H9 (cell line): Measurements from ENCODE around the gene PRKCA. TPM values are rescaled to one million over a fixed set of nuclear protein-coding genes. Genes with fewer than 3 reads are reported as not detected.

Experiments
- DNase-seq: peaks from one replicate; pipeline ENCODE4 v3.0.0-alpha.2; 2017
- H2AFZ ChIP-seq: one replicate; pipeline ENCODE4 v1.6.1; 2013; ENCODE audit warnings: mild to moderate bottlenecking, low read length, control low read depth, moderate library complexity
- H2AK5ac ChIP-seq: 2 replicates; pipeline ENCODE4 v1.6.1; 2013; ENCODE audit warnings: low read length, control low read depth, mixed read lengths; ENCODE audit not compliant: insufficient read length
- H2BK120ac ChIP-seq: one replicate; pipeline ENCODE4 v1.6.1; 2013; ENCODE audit warnings: low read depth, mild to moderate bottlenecking, low read length, control low read depth, inconsistent platforms; ENCODE audit not compliant: poor library complexity, severe bottlenecking
- H2BK12ac ChIP-seq: 2 replicates; pipeline ENCODE4 v1.6.1; 2013; ENCODE audit warnings: low read length, control low read depth, mixed read lengths, low read depth; ENCODE audit not compliant: insufficient read length
- H2BK15ac ChIP-seq: 2 replicates; pipeline ENCODE4 v1.6.1; 2013; ENCODE audit warnings: low read depth, low read length, control low read depth
- H2BK20ac ChIP-seq: one replicate; pipeline ENCODE4 v1.6.1; 2013; ENCODE audit warnings: low read depth, mild to moderate bottlenecking, low read length, control low read depth, inconsistent platforms; ENCODE audit not compliant: poor library complexity, severe bottlenecking
- H2BK5ac ChIP-seq: 2 replicates; pipeline ENCODE4 v1.6.1; 2013; ENCODE audit warnings: low read length, control low read depth, mixed read lengths; ENCODE audit not compliant: insufficient read length
- H3K14ac ChIP-seq: 2 replicates; pipeline ENCODE4 v1.6.1; 2013; ENCODE audit warnings: low read length, control low read depth; ENCODE audit not compliant: insufficient read depth
- H3K18ac ChIP-seq: 2 replicates; pipeline ENCODE4 v1.6.1; 2013; ENCODE audit warnings: low read depth, mild to moderate bottlenecking, mixed read lengths, low read length, control low read depth; ENCODE audit not compliant: insufficient read length
- H3K23ac ChIP-seq: 2 replicates; pipeline ENCODE4 v1.6.1; 2013; ENCODE audit warnings: low read length, control low read depth, mixed read lengths, low read depth; ENCODE audit not compliant: insufficient read length
- H3K23me2 ChIP-seq: 2 replicates; pipeline ENCODE4 v1.6.1; 2013; ENCODE audit warnings: low read depth, mild to moderate bottlenecking, mixed read lengths, low read length, control low read depth; ENCODE audit not compliant: insufficient read length, poor library complexity, severe bottlenecking
- H3K27ac ChIP-seq: 2 replicates; pipeline ENCODE4 v1.5.1; 2013; ENCODE audit warnings: low read length, control low read depth, mixed read lengths, low read depth; ENCODE audit not compliant: insufficient read length
- H3K27me3 ChIP-seq: 2 replicates; pipeline ENCODE4 v1.6.1; 2013; ENCODE audit warnings: low read length, control low read depth, inconsistent platforms; ENCODE audit not compliant: insufficient read depth
- H3K4ac ChIP-seq: 2 replicates; pipeline ENCODE4 v1.6.1; 2013; ENCODE audit warnings: low read depth, mild to moderate bottlenecking, control low read depth, inconsistent platforms, low read length, moderate library complexity
- H3K4me1 ChIP-seq: 2 replicates; pipeline ENCODE4 v1.6.1; 2013; ENCODE audit warnings: low read length, control low read depth, inconsistent platforms; ENCODE audit not compliant: insufficient read depth
- H3K4me2 ChIP-seq: 2 replicates; pipeline ENCODE4 v1.6.1; 2013; ENCODE audit warnings: low read length, control low read depth, mixed read lengths; ENCODE audit not compliant: insufficient read length, insufficient read depth
- H3K56ac ChIP-seq: 2 replicates; pipeline ENCODE4 v1.6.1; 2013; ENCODE audit warnings: low read depth, mild to moderate bottlenecking, mixed read lengths, low read length, control low read depth; ENCODE audit not compliant: insufficient read length
- H3K79me1 ChIP-seq: 2 replicates; pipeline ENCODE4 v1.6.1; 2013; ENCODE audit warnings: low read depth, mild to moderate bottlenecking, moderate library complexity, low read length, control low read depth, inconsistent platforms; ENCODE audit not compliant: insufficient read depth, poor library complexity, severe bottlenecking
- H3K79me2 ChIP-seq: 2 replicates; pipeline ENCODE4 v1.6.1; 2013; ENCODE audit warnings: low read length, control low read depth, inconsistent platforms; ENCODE audit not compliant: insufficient read depth
- H3K9ac ChIP-seq: 2 replicates; pipeline ENCODE4 v1.6.1; 2013; ENCODE audit warnings: low read length, control low read depth, mixed read lengths; ENCODE audit not compliant: insufficient read length; ENCODE audit errors: extremely low read depth
- H3K9me3 ChIP-seq: one replicate; pipeline ENCODE4 v1.6.1; 2013; ENCODE audit warnings: low read depth, low read length, inconsistent platforms; ENCODE audit not compliant: control insufficient read depth
- H3T11ph ChIP-seq: one replicate; pipeline ENCODE4 v1.6.1; 2013; ENCODE audit warnings: mild to moderate bottlenecking, low read length, control low read depth, inconsistent platforms
- H4K20me1 ChIP-seq: one replicate; pipeline ENCODE4 v1.6.1; 2013; ENCODE audit not compliant: control insufficient read depth, insufficient read length, insufficient read depth
- H4K5ac ChIP-seq: 2 replicates; pipeline ENCODE4 v1.6.1; 2013; ENCODE audit warnings: low read depth, mild to moderate bottlenecking, mixed read lengths, low read length, control low read depth; ENCODE audit not compliant: insufficient read length
- H4K8ac ChIP-seq: replicated peaks from 2 replicates; pipeline ENCODE4 v1.6.1; 2013; ENCODE audit warnings: low read length, control low read depth, mixed read lengths, low read depth; ENCODE audit not compliant: insufficient read length
- H4K91ac ChIP-seq: 2 replicates; pipeline ENCODE4 v1.6.1; 2013; ENCODE audit warnings: low read depth, mild to moderate bottlenecking, moderate library complexity, mixed read lengths, low read length, control low read depth; ENCODE audit not compliant: insufficient read length
- H3K27ac Mint-ChIP-seq, 3 experiments: 2 replicates in 2 of 3; 3 replicates in 1 of 3; pipeline ENCODE4 v1.8.0; 2020 to 2021; ENCODE audit warnings: mixed read lengths in 3 of 3, mild to moderate bottlenecking in 1 of 3, moderate library complexity in 1 of 3
- H3K27me3 Mint-ChIP-seq: 2 replicates; pipeline ENCODE4 v1.8.0; 2021; ENCODE audit warnings: low read depth, mild to moderate bottlenecking, moderate library complexity, mixed read lengths
- H3K36me3 Mint-ChIP-seq, 3 experiments: 2 replicates in 2 of 3; 3 replicates in 1 of 3; pipeline ENCODE4 v1.8.0; 2020 to 2021; ENCODE audit warnings: low read depth in 3 of 3, mixed read lengths in 3 of 3; ENCODE audit not compliant: insufficient read depth in 1 of 3
- H3K4me1 Mint-ChIP-seq, 2 experiments: 2 replicates each; pipeline ENCODE4 v1.8.0; 2020; ENCODE audit warnings: mixed read lengths in 2 of 2
- H3K4me3 Mint-ChIP-seq, 2 experiments: 2 replicates in 1 of 2; 3 replicates in 1 of 2; pipeline ENCODE4 v1.8.0; 2020 to 2021; ENCODE audit warnings: mild to moderate bottlenecking in 2 of 2, mixed read lengths in 2 of 2, moderate library complexity in 1 of 2
- H3K9me3 Mint-ChIP-seq, 2 experiments: 2 replicates in 1 of 2; 3 replicates in 1 of 2; pipeline ENCODE4 v1.8.0; 2020; ENCODE audit warnings: mild to moderate bottlenecking in 2 of 2, mixed read lengths in 2 of 2, moderate library complexity in 1 of 2
- WGBS: extraction: QIAGEN DNeasy Blood & Tissue Kit; methylation state at CpG from one replicate; pipeline ENCODE4 v1.1.7; 2013; ENCODE audit warnings: missing lambda C conversion rate, low lambda C conversion rate, mixed read lengths; ENCODE audit not compliant: insufficient read length; ENCODE audit errors: extremely low coverage; 5-methylcytosine and 5-hydroxymethylcytosine counted together
- total RNA-seq: library from RNA; stranded (reverse); gene quantifications from 2 replicates; pipeline ENCODE4 v1.2.1, GENCODE V29; 2021
- TF ChIP-seq, protein P1 (sequence below): fragments of 200-600 bp; sonication (generic); conservative IDR thresholded peaks from 3 replicates; pipeline ENCODE4 v1.8.0; 2021; ENCODE audit warnings: antibody characterized with exemption, mild to moderate bottlenecking

The PRKCA gene
- total RNA-seq, 1 experiment from 2014 or later, result 10.5 TPM

DNA sequence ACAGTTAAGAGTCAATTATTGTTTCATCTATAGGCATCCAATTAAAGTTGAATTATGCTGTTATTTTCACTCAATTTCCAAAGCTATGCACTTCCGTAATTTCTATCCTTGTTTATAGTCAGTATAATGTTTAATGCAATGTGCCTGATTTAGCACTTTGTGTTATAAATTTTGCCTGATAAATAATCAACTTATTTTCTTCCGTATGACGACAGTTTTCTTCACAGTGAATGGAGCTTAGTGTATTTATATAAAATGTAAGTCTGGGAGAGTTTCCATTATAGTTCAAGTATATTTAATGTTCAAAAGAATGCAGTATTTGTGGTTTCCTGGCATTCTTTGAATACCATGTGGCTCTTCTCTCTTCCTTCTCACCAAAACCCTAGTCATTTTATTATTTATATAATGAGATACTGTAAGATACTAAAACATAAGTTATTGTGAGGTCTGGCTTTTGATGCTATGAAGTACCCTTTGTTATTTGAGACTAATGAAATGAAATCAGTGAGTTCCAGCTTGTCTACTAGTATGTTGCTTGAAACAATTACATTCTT lies 240.6 kb downstream of the PRKCA start:
- H3K27ac Mint-ChIP-seq, result no peak overlapping the region
- Histone ChIP-seq H4K20me1 (no peaks in the 10 kb centered on the region), H4K5ac (no peak overlapping the region), H2AK5ac (no peak overlapping the region), H2BK120ac (no peak overlapping the region), H3K27me3 (no peaks in the 10 kb centered on the region), H4K91ac (no peak overlapping the region), H3K23ac (no peak overlapping the region), H3K56ac (no peak overlapping the region), H2AFZ (no peak overlapping the region), H3K14ac (no peak overlapping the region), H3K23me2 (no peaks in the 10 kb centered on the region), H3K4ac (no peak overlapping the region), H3K4me2 (no peak overlapping the region), H3K9me3 (no peaks in the 10 kb centered on the region), H3K27ac (no peak overlapping the region), H2BK15ac (no peak overlapping the region), H2BK5ac (no peak overlapping the region), H3K4me1 (no peaks in the 10 kb centered on the region; the same call in 1 of the 2 replicates), H2BK20ac (no peak overlapping the region), H3K79me1 (no peaks in the 10 kb centered on the region), H3K18ac (no peak overlapping the region), H3K9ac (no peak overlapping the region), H3K79me2 (no peaks in the 10 kb centered on the region; the same call in 1 of the 2 replicates), H4K8ac (no peak overlapping the region), H2BK12ac (no peak overlapping the region), H3T11ph (no peak overlapping the region)
- H3K36me3 Mint-ChIP-seq, result peaks cover 7 to 16% (median 8%) of the 10 kb centered on the region in 3 experiments
- H3K9me3 Mint-ChIP-seq, result peaks cover 16 to 17% of the 10 kb centered on the region in 2 experiments
- DNase-seq, result no peak
- peaks cover 32% of the 10 kb centered on the region in 2 experiments for H3K4me1 Mint-ChIP-seq
- no CpG with 5 or more reads among the region's 3 CpGs for WGBS
- H3K4me3 Mint-ChIP-seq, result no peak overlapping the region
- TF ChIP-seq, protein P1, sequence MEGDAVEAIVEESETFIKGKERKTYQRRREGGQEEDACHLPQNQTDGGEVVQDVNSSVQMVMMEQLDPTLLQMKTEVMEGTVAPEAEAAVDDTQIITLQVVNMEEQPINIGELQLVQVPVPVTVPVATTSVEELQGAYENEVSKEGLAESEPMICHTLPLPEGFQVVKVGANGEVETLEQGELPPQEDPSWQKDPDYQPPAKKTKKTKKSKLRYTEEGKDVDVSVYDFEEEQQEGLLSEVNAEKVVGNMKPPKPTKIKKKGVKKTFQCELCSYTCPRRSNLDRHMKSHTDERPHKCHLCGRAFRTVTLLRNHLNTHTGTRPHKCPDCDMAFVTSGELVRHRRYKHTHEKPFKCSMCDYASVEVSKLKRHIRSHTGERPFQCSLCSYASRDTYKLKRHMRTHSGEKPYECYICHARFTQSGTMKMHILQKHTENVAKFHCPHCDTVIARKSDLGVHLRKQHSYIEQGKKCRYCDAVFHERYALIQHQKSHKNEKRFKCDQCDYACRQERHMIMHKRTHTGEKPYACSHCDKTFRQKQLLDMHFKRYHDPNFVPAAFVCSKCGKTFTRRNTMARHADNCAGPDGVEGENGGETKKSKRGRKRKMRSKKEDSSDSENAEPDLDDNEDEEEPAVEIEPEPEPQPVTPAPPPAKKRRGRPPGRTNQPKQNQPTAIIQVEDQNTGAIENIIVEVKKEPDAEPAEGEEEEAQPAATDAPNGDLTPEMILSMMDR, result no peak
- H3K27me3 Mint-ChIP-seq, result no peaks in the 10 kb centered on the region; the same call in 1 of the 2 replicates
